Spleen (tissue), 7 donors: ENCODE measurements around the gene RFX8.

ENCODE experiments used
- CTCF ChIP-seq, 11 experiments: fragments of 200-600 bp in 7 of 11; fragments of 450-650 bp in 4 of 11; sonication (generic) in 4 of 11; IDR thresholded peaks in 8 of 11; conservative IDR thresholded peaks in 3 of 11; 1 replicate in 7 of 11; 2 replicates in 4 of 11; pipeline versions ENCODE4 v1.4.0 to v1.8.0; 2016 to 2021; ENCODE audit warnings: antibody characterized with exemption in 11 of 11, inconsistent platforms in 4 of 11, mild to moderate bottlenecking in 1 of 11
- POLR2A ChIP-seq, 3 donors: fragments of 450-650 bp; IDR thresholded peaks; one replicate each; pipeline ENCODE4 v1.5.1; 2017; ENCODE audit warnings: antibody characterized with exemption in 3 of 3, mild to moderate bottlenecking in 1 of 3
- POLR2AphosphoS5 ChIP-seq, 3 donors: sonication (generic); formaldehyde crosslinking; IDR thresholded peaks; one replicate each; pipeline ENCODE4 v1.5.1; 2017; ENCODE audit warnings: antibody characterized with exemption in 3 of 3
- donor health status: DM: no; HTN: no; CAD: no; lungs with moderate emphysema.
- donor health status: DM: no; HTN: no; CAD: no.
- donor health status: DM: no; HTN: no; CAD: no.

- TF ChIP-seq POLR2AphosphoS5 (IDR thresholded peaks at IDR 0.05) (no peak), CTCF (IDR thresholded peaks at IDR 0.05 in 8 of 11, conservative IDR thresholded peaks at IDR 0.05 in 3 of 11) (no peak), POLR2A (IDR thresholded peaks at IDR 0.05) (no peak)
Measured at GRCh38 chr2:101372792-101373191, 102.1 kb downstream of the RFX8 start.
